GM19468 (cell line): ENCODE measurements around the gene LDHAL6A.
A peak's percentile ranks its signal among the peaks of the same experiment; 100 is the strongest.

ENCODE experiments used
- ATAC-seq: cut with Tn5 transposase; IDR thresholded peaks from one replicate; pipeline ENCODE4 v1.9.1; 2021; ENCODE audit warnings: mild to moderate bottlenecking, moderate library complexity, moderate number of reproducible peaks; ENCODE audit not compliant: unreplicated experiment; ENCODE audit errors: extremely low read depth

LDHAL6A gene

DNA sequence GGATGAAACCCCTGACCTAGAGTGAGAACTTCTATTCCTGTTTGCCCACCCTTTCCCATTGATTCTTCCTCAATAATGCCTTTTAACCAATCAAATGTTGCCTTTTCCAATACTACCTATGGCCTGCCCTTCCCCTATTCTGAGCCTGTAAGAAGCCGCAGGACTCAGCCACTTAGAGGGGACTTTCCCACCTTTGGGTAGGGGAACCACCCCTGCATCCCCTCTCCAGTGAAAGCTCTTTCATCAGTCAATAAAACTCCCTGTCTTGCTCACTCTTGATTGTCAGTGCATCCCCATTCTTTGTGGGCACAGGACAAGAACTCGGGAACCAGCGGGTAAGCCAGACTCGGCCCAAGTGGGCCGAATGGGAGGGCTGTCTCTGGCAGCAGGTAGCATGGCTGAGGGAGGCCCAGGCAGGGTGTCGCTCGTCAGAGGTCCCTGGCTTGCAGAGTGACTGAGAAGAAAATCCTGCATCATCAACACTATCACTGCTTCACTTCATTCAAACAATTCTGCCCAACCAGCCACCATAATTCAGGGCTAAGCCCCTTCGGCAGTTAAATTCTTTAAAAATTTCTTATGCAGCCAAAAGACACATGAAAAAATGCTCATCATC lies 30.4 kb downstream of the LDHAL6A start:
- no peak for ATAC-seq

DNA sequence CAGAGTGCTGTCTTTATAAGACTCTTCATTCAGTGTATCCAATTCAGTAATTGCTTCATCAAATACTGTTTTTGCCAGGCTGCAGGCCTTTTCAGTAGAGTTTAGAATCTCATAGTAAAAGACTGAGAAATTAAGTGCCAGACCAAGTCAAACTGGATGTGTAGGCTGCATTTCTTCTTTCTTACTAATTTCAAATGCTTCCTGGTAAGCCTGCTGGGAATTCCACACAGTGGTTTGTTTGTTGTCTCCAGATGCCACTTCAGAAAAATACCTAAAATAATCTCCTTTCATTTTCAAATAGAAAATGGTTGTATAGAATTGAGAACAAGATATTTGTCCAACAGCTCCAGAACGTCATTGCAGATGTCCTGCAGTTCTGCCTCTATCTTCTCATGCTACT lies 34.7 kb downstream of the LDHAL6A start:
- ATAC-seq: no peak

GRCh38 chr11:18490736-18491485 lies 35.3 kb downstream of the LDHAL6A start:
- ATAC-seq: no peak

- no peak for ATAC-seq
These were observed 36.3 kb downstream of the LDHAL6A start for GRCh38 chr11:18491924-18492323.

GRCh38 chr11:18492888-18493287 lies 37.2 kb downstream of the LDHAL6A start:
- no peak for ATAC-seq

GRCh38 chr11:18493310-18493709 lies 37.7 kb downstream of the LDHAL6A start:
- ATAC-seq: no peak

- no peak for ATAC-seq
These were observed 39.6 kb downstream of the LDHAL6A start for GRCh38 chr11:18495271-18495670.

- no peak for ATAC-seq
These were observed 40.0 kb downstream of the LDHAL6A start for GRCh38 chr11:18495703-18496102.

- ATAC-seq: no peak
These were observed 42.4 kb downstream of the LDHAL6A start for GRCh38 chr11:18498039-18498438.

DNA sequence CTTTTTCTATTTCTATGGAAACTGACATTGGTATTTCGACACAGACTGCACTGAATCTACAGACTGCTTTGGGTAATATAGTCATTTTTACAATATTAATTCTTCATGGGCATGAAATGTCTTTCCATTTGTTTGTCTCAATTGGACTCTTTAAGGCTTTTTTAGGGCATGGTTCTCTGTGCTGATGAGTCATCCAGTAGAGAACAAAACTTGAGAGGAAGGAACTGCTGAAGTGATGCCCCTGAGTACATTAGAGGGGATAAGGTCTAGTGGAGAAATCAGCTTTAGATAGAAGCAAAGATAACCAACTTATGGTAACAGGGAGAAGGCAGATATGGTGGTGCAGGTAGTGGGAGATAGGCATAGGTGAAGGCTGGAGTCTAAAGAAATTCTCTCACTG lies 46.0 kb downstream of the LDHAL6A start:
- ATAC-seq: no peak

GRCh38 chr11:18502352-18502751 lies 46.7 kb downstream of the LDHAL6A start:
- no peak for ATAC-seq

GRCh38 chr11:18521122-18521521 lies 65.5 kb downstream of the LDHAL6A start:
- ATAC-seq: no peak

DNA sequence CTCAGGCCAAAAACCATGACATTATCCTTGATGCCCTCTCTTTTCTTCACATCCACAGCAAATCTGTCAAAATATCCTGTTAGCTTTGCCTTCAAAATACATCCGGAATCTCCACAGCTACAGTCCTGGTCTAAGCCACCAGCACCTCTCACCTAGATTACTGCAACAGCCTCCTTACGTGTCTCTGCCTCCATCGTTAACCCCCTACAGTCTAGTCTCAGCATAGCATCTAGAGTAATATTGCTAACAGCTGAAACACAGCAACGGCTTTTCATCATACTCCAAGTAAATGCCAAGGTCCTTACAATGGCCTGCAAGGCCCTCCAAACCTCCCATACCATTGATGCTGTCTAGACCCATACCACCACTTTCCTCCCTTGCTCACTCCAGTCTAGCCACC lies 66.7 kb downstream of the LDHAL6A start:
- ATAC-seq: no peak

- ATAC-seq: no peak
These were observed 67.4 kb downstream of the LDHAL6A start for GRCh38 chr11:18523084-18523483.

DNA sequence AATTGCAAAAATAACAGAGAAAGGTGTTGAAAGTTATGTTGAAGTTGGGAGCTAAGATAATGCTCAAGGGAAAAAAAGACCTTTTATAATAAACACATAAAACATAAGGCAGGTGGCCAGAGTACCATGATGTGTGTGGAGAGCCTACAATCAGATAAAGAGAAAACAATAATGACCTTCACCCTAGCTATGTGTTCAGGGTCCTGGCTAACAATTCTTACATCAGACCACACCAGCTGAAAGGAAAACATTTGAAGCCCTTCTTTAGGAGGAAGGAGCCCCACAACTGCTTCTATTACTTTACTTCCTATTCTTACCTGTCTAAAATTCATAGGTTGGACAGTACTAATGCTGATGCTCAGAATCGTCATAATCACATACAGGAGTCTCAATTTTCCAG lies 68.6 kb downstream of the LDHAL6A start:
- ATAC-seq: no peak

DNA sequence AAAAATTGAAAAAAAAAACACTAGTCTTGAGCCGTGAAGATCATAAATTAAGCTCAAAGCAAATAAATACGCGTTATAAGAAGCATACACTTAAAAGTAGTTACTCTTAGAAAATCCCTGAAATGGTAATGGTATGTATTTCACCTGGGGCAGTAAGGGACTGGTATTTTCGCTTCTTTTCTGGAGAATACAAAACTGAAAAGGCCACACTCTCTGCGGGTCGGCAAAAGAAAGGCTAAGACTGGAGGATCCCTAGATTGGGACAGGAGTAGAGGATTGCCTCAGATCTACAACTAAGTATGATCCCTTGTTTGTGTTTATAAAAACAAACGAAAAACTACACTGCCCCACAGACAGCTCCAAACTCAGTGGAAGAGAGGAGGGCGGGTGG lies 70.5 kb downstream of the LDHAL6A start:
- no peak for ATAC-seq

- ATAC-seq: peak; percentile 80
These were observed 71.1 kb downstream of the LDHAL6A start, which contains the start of gene TSG101 for GRCh38 chr11:18526521-18527296. Gene TSG101 (minus strand): TSS chr11:18526942. CDS start chr11:18526816, 126 bp downstream.

DNA sequence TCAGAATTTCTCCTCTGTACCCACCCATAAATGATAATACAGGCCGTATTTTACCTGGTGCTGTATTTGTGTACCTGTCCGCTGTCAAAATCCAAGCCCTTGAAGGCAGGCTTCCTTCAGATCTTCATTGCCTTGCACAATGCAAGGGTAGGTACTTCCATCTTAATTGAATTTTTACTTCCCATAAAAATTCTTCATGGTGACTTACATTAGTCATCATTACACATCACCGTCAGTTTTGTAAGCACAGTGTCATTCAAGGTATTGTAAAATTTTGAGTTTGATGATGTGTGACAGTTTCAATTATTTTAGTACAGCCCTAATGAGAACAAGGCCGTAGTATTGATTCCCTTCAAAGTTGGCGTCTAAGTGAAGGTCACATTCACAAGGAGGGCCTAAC lies 71.9 kb downstream of the LDHAL6A start:
- no peak for ATAC-seq
